Frontal cortex (tissue), 4 donors: ENCODE results near the gene GPR162. TPM values are rescaled to one million over a fixed set of nuclear protein-coding genes. Genes with fewer than 3 reads are reported as not detected.
A peak's percentile ranks its signal among the peaks of the same experiment; 100 is the strongest.

Experiments used
- DNase-seq, 2 donors: peaks; one replicate each; pipeline ENCODE4 v3.0.0; 2012; ENCODE audit warnings: low spot score in 2 of 2
- FAIRE-seq: peaks from 2 replicates; lab custom pipeline; 2012; peaks lifted over from hg19 to GRCh38; lab: Jason Lieb, UNC
- total RNA-seq: library from RNA; depleted of rRNA; stranded (reverse); fragments of >200 nt; gene quantifications from one replicate; pipeline ENCODE4 v1.2.3, GENCODE V29; 2014
- donor health status: control.
- donor health status: control.
- donor health status: control.

The GPR162 gene
- total RNA-seq, 1 donor from 2014 or later = 81.1 TPM

DNA sequence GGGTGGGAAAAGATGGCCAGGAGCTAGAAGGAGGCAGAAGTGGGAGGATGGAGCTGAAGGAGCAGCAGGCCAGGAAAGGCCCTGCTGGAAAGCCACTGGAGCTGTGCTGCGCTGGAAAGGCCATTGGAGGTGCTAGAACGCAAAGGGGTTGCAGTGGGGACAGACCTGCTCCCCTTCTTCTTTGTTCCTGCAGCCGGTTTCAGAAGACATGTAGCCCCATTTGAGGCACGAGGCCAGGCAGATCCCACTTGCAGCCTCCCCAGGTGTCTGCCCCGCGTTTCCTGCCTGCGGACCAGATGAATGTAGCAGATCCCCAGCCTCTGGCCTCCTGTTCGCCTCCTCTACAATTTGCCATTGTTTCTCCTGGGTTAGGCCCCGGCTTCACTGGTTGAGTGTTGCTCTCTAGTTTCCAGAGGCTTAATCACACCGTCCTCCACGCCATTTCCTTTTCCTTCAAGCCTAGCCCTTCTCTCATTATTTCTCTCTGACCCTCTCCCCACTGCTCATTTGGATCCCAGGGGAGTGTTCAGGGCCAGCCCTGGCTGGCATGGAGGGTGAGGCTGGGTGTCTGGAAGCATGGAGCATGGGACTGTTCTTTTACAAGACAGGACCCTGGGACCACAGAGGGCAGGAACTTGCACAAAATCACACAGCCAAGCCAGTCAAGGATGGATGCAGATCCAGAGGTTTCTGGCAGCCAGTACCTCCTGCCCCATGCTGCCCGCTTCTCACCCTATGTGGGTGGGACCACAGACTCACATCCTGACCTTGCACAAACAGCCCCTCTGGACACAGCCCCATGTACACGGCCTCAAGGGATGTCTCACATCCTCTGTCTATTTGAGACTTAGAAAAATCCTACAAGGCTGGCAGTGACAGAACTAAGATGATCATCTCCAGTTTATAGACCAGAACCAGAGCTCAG lies 2.3 kb upstream of the GPR162 start:
- no peak for DNase-seq
- no peak for FAIRE-seq

DNA sequence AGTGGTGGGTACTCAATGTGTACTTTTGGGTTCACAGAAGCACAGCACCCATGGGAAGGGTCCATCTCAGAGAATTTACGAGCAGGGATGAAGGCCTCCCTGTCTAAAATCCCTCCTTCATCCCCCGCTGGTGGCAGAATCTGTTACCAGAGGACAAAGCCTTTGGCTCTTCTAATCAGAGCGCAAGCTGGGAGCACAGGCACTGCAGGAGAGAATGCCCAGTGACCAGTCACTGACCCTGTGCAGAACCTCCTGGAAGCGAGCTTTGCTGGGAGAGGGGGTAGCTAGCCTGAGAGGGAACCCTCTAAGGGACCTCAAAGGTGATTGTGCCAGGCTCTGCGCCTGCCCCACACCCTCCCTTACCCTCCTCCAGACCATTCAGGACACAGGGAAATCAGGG lies 1.5 kb upstream of the GPR162 start:
- DNase-seq = no peak

GRCh38 chr12:6822426-6823135 lies 960 bp downstream of the GPR162 start:
- DNase-seq = no peak
- FAIRE-seq = no peak

More for the DNA sequence above, 1.5 kb upstream of the GPR162 start:
- FAIRE-seq = no peak

GRCh38 chr12:6823182-6824084 lies 1.8 kb downstream of the GPR162 start:
- FAIRE-seq (no peak), DNase-seq (no peak)

DNA sequence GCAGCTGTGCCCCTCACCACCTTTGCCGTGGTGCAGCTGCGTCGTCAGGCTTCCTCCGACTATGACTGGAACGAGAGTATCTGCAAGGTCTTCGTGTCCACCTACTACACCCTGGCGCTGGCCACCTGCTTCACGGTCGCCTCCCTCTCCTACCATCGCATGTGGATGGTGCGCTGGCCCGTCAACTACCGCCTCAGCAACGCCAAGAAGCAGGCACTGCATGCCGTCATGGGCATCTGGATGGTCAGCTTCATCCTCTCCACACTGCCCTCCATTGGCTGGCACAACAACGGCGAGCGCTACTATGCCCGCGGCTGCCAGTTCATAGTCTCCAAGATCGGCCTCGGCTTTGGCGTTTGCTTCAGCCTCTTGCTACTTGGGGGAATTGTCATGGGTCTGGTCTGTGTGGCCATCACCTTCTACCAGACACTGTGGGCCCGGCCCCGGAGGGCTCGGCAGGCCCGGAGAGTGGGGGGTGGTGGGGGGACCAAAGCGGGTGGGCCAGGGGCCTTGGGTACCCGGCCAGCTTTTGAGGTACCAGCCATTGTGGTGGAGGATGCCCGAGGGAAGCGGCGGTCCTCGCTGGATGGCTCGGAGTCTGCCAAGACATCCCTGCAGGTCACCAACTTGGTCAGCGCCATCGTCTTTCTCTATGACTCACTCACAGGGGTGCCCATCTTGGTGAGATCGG lies 2.6 kb downstream of the GPR162 start:
- DNase-seq (no peak), FAIRE-seq (no peak)

DNA sequence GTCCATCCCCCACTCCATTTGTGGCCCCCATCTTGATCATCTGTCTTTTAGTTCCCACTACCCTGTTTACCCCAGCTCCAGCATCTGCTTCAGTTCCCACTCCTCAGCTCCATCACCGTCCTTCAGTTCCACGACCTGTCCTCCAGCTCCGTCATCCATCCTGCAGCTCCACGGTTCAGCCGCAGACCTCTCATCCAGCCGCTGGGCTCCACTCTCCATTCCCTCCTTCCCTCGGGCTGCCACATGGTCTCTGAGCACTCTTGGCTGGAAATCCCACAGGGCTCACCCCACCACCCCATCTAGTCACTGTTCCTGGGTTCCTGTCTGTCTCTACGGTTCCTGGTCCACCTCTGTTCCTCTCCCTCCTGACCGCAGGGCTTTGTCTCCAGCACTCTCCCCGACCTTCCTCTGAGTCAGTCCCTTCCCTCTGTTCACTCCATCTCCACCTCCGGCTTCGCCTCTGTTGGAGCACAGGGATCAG lies 3.3 kb downstream of the GPR162 start:
- no peak for FAIRE-seq
- DNase-seq = no peak

DNA sequence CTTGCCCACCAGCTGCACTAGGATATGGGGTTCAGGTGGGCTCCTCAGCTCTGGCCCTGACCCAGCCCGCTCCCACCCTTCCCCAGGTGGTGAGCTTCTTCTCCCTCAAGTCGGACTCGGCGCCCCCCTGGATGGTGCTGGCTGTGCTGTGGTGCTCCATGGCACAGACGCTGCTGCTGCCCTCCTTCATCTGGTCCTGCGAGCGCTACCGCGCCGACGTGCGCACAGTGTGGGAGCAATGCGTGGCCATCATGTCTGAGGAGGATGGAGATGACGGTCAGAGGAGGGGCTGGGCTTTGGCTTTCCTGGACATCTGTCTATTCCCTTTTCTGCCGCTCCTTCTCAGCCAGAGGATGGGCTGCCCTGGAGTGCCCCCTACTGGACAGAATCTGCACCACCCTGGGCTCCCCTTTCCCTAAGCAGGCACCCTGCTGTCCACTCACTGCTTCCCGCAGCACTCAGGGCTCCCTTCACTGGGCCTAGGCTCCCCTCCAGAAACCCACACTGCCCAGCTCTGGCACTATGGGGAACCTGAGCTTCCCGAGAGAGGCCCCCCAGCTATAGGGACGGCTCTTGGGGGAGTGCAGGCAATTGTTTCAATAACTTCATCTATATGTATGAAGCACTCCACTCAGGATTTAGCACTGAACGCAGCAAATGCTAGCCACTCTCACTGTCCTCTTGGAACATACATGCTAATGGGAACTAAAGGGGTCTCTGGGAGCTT lies 3.9 kb downstream of the GPR162 start:
- FAIRE-seq (no peak), DNase-seq (peak; percentile 88 to 93)

GRCh38 chr12:6826125-6826733 lies 4.6 kb downstream of the GPR162 start:
- FAIRE-seq (no peak), DNase-seq (no peak)

DNA sequence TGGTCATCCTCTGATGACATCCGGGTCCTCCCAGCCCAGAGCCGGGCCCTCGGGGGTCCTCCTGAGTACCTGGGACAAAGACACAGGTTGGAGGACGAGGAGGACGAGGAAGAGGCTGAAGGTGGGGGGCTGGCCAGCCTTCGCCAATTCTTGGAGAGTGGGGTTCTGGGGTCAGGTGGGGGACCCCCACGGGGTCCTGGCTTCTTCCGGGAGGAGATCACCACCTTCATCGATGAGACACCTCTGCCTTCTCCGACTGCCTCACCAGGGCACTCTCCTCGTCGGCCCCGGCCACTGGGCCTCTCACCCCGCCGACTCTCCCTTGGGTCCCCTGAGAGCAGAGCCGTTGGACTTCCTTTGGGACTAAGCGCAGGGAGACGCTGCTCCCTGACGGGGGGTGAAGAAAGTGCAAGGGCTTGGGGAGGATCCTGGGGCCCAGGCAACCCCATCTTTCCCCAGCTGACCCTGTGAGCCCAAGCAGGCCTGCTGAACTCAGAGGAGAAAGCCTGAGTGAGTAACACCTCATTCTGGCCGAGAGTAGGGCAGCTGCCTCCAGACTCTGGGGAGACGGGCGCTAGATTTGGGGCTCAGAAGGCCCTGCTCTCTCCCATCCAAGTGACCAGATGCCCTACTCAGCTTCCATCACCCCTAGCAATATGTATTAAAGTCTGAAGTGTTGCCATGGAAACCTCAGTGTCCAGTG lies 5.3 kb downstream of the GPR162 start:
- DNase-seq (no peak), FAIRE-seq (no peak)

GRCh38 chr12:6827437-6827911 lies 5.9 kb downstream of the GPR162 start:
- peak; percentile 80 to 84 for DNase-seq
- FAIRE-seq = no peak

GRCh38 chr12:6827982-6828780 lies 6.6 kb downstream of the GPR162 start, which contains the start of gene P3H3:
TSS of gene P3H3 (plus strand) at chr12:6828407. CDS start at chr12:6828441, 34 bp downstream.
- FAIRE-seq = no peak
- DNase-seq = peak; percentile 68 to 73

DNA sequence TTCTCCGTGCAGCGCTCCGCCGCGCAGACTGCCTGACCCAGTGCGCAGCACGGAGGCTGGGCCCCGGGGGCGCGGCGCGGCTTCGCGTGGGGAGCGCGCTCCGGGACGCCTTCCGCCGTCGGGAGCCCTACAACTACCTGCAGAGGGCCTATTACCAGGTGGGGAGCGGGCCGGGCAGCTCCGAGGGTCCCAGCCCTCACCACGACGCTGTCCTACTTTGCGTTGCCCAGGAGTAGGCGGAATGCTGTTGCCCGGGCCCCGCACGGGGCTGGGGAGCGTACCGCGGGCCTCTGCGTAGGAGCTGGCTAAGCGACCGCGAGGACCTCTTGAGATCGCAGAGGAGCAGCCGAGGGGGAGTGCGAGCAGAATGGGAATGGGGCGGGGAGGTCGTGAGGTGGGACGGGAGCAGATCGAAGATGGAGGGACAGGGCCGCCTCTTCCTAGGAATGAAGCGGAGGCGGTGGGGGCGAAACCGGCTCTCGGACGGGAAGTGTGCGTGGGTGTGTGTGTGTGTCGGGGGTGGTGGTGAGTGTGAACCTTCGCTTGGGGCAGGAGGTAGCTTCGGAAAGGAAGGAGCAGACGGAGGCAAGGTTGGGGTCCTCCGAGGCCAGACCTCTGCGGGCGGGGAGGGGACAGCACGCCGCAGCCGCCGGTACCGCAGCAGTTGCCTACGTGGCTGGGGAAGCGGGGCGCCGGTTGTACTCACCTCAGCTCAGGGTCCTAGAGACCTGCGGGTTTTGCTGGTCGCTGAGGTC lies 7.3 kb downstream of the GPR162 start:
- no peak for FAIRE-seq
- peak in 1 of 2 donors; percentile 60 for DNase-seq

DNA sequence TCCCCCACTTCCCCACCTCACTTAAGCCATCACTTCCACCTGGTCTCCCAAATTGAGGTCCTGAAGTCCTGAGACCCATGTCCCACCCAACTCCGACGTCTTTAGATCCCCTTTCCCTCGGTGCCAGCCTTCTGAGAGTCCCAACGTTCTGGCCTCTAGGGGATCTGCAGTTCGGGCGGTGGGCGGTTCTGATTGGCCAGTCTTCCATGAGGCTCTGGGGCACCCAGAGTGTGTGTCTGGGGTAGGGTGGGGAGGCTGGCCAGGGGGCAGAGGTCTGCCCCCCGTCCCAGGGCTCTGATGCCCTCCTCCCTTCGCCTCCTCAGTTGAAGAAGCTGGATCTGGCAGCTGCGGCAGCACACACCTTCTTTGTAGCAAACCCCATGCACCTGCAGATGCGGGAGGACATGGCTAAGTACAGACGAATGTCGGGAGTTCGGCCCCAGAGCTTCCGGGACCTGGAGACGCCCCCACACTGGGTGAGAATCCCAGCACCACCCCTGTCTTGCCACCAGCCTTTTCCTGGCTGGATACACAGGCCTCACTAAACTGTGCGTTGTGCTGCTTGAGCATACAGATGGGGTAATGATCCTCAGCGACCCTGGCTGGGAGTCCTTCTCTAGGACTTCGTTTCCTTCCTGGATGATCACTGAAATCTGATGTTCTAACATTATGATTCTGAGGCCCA lies 8.1 kb downstream of the GPR162 start:
- FAIRE-seq (no peak), DNase-seq (no peak)

DNA sequence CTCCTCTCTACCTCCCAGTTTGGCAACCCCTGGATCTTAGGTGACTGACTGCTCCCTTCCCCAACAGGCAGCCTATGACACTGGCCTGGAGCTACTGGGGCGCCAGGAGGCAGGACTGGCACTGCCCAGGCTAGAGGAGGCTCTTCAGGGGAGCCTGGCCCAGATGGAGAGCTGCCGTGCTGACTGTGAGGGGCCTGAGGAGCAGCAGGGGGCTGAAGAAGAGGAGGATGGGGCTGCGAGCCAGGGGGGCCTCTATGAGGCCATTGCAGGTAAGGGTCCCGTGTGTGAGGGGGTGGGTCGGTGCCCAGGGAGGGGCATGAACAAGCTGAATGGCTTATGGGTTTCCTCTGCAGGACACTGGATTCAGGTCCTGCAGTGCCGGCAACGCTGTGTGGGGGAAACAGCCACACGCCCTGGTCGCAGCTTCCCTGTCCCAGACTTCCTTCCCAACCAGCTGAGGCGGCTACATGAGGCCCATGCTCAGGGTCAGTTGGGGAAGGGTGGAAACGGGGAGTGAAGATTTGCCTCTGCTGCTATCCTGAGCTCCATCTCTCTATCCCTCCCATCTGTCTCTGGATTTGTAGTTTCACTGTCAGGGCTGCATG lies 8.8 kb downstream of the GPR162 start:
- FAIRE-seq = no peak
- DNase-seq = no peak

DNA sequence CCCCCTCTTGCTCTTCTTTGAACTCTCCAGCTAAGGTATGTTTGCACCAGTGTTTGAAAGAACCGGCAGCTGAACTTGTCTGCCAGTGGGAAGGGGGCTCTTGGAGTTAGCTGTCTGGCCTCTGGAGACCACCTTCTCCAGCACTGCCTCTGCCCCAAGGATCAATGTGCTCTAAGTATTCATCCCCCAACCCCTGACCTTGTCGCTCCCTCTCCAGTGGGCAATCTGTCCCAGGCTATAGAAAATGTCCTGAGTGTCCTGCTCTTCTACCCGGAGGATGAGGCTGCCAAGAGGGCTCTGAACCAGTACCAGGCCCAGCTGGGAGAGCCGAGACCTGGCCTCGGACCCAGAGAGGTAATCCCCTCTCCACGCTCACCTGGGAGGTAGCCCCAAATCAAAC lies 9.4 kb downstream of the GPR162 start:
- DNase-seq (no peak), FAIRE-seq (no peak)
